ENCODE results near the gene MMP23B.
"Not testable (repeated sequence)": the region's sequence is repeated elsewhere in the genome, so short reads cannot be mapped to it uniquely, and the experiment has no call there.

Gene MMP23B

GRCh38 chr1:1636621-1637478, 4.9 kb downstream of the MMP23B start:
- not testable (repeated sequence) for FAIRE-seq

- FAIRE-seq: not testable (repeated sequence)
Observed at GRCh38 chr1:1637479-1637875, 5.5 kb downstream of the MMP23B start.

GRCh38 chr1:1638528-1638927, 6.6 kb downstream of the MMP23B start:
- not testable (repeated sequence) for FAIRE-seq

GRCh38 chr1:1639368-1639767, 7.4 kb downstream of the MMP23B start:
- FAIRE-seq: not testable (repeated sequence)

- not testable (repeated sequence) for FAIRE-seq
Observed at GRCh38 chr1:1640081-1640480, 8.1 kb downstream of the MMP23B start.

- not testable (repeated sequence) for FAIRE-seq
Observed at GRCh38 chr1:1640711-1641461, 8.9 kb downstream of the MMP23B start.

GRCh38 chr1:1646326-1646725, 14.4 kb downstream of the MMP23B start:
- FAIRE-seq: not testable (repeated sequence)

GRCh38 chr1:1647567-1648241, 15.7 kb downstream of the MMP23B start:
- FAIRE-seq: not testable (repeated sequence)

GRCh38 chr1:1648265-1648664, 16.3 kb downstream of the MMP23B start:
- not testable (repeated sequence) for FAIRE-seq

- peak; percentile 76 for FAIRE-seq
Observed at GRCh38 chr1:1658583-1659549, 26.9 kb downstream of the MMP23B start, which contains the start of gene CDK11B. CDK11B (minus strand) TSS chr1:1659004; CDS start chr1:1657485, 1,519 bp downstream.

- not testable (repeated sequence) for FAIRE-seq
Observed at GRCh38 chr1:1662392-1662791, 30.4 kb downstream of the MMP23B start.

- not testable (repeated sequence) for FAIRE-seq
Observed at GRCh38 chr1:1662830-1663560, 31.0 kb downstream of the MMP23B start.

- not testable (repeated sequence) for FAIRE-seq
Observed at GRCh38 chr1:1664318-1664717, 32.3 kb downstream of the MMP23B start.

GRCh38 chr1:1664941-1665814, 33.2 kb downstream of the MMP23B start:
- no peak for FAIRE-seq

GRCh38 chr1:1665815-1666251, 33.9 kb downstream of the MMP23B start:
- FAIRE-seq: no peak

- FAIRE-seq: no peak
Observed at GRCh38 chr1:1666526-1666925, 34.6 kb downstream of the MMP23B start.

GRCh38 chr1:1669468-1670440, 37.8 kb downstream of the MMP23B start:
- FAIRE-seq: no peak

- no peak for FAIRE-seq
Observed at GRCh38 chr1:1670866-1671265, 38.9 kb downstream of the MMP23B start.

Data from TTC549 (cell line).